Right lobe of liver (tissue), 4 donors: Measurements from ENCODE around the gene HSD11B1L.

Experiments
- POLR2A ChIP-seq: fragments of 450-650 bp; IDR thresholded peaks from one replicate; pipeline ENCODE4 v1.6.1; 2017; ENCODE audit warnings: antibody characterized with exemption, mild to moderate bottlenecking
- TF ChIP-seq, protein P1 (sequence below), 4 donors: fragments of 200-600 bp in 3 of 4; fragments of 450-650 bp in 1 of 4; IDR thresholded peaks; one replicate each; pipeline versions ENCODE4 v1.5.1 to v1.8.0; 2016 to 2022; ENCODE audit warnings: antibody characterized with exemption in 4 of 4, mild to moderate bottlenecking in 2 of 4
- donor health status: DM: no; HTN: no; CAD: no.
- donor health status: DM: no; HTN: no; CAD: no.
- donor health status: DM: no; HTN: yes; CAD: no.

DNA sequence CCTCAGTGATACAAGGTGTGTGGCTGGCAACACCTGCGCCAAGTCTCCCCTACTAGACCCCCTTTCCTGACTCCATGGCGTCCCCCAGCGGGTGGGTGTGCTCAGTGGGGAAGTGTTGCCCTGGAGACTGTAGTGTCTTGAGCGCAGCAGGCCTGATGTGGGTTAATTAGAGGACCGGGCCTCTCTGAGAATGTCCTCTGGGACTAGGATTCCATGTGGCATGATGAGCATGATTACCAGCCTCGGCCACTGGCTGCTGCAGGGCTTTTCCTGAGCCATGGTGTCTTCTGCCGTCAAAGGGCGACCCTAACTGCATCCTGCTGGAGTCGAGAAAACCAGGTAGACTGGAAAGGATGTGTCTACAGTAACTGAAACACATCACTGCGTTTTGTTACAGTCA lies 28.6 kb upstream of the HSD11B1L start:
- no peak for TF ChIP-seq POLR2A
- TF ChIP-seq, protein P1, sequence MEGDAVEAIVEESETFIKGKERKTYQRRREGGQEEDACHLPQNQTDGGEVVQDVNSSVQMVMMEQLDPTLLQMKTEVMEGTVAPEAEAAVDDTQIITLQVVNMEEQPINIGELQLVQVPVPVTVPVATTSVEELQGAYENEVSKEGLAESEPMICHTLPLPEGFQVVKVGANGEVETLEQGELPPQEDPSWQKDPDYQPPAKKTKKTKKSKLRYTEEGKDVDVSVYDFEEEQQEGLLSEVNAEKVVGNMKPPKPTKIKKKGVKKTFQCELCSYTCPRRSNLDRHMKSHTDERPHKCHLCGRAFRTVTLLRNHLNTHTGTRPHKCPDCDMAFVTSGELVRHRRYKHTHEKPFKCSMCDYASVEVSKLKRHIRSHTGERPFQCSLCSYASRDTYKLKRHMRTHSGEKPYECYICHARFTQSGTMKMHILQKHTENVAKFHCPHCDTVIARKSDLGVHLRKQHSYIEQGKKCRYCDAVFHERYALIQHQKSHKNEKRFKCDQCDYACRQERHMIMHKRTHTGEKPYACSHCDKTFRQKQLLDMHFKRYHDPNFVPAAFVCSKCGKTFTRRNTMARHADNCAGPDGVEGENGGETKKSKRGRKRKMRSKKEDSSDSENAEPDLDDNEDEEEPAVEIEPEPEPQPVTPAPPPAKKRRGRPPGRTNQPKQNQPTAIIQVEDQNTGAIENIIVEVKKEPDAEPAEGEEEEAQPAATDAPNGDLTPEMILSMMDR (IDR thresholded peaks at IDR 0.05): no peak
